ENCODE results near the gene PDIA5.

GRCh38 chr3:123156276-123156995 lies 89.6 kb downstream of the PDIA5 start:
- TF ChIP-seq POLR2AphosphoS5 (IDR thresholded peaks at IDR 0.05) (no peak), CTCF (IDR thresholded peaks at IDR 0.05) (no peak), POLR2A (IDR thresholded peaks at IDR 0.05) (no peak), EP300 (IDR thresholded peaks at IDR 0.05) (no peak)

Measured in sigmoid colon (tissue), 4 donors.